CD4-positive, alpha-beta T cell treated with Interleukin-4 for 4 hours (primary cell): ENCODE measurements around the gene KANK4.

Experiments used
- DNase-seq: peaks from one replicate; pipeline ENCODE4 v3.0.0-alpha.2; 2020

Gene KANK4

GRCh38 chr1:62318756-62319544, at the start of gene KANK4:
Gene KANK4, minus strand, starts transcription at chr1:62319434. Its CDS starts 37,870 bp downstream, at chr1:62281564.
- no peak for DNase-seq

- no peak for DNase-seq
Observed at GRCh38 chr1:62368989-62369388, 49.8 kb upstream of the KANK4 start.

GRCh38 chr1:62367005-62367557, 47.8 kb upstream of the KANK4 start:
- no peak for DNase-seq

- DNase-seq = no peak
Observed at GRCh38 chr1:62364721-62365120, 45.5 kb upstream of the KANK4 start.

- no peak for DNase-seq
Observed at GRCh38 chr1:62362926-62363325, 43.7 kb upstream of the KANK4 start.

- no peak for DNase-seq
Observed at GRCh38 chr1:62362061-62362917, 43.1 kb upstream of the KANK4 start.

- DNase-seq = no peak
Observed at GRCh38 chr1:62361431-62361830, 42.2 kb upstream of the KANK4 start.

GRCh38 chr1:62358665-62359373, 39.6 kb upstream of the KANK4 start:
- no peak for DNase-seq

- no peak for DNase-seq
Observed at GRCh38 chr1:62357916-62358315, 38.7 kb upstream of the KANK4 start.

GRCh38 chr1:62356257-62356835, 37.1 kb upstream of the KANK4 start:
- DNase-seq = peak; percentile 1

- no peak for DNase-seq
Observed at GRCh38 chr1:62355095-62355494, 35.9 kb upstream of the KANK4 start.

- DNase-seq = no peak
Observed at GRCh38 chr1:62353853-62354252, 34.6 kb upstream of the KANK4 start.

GRCh38 chr1:62352387-62352786, 33.2 kb upstream of the KANK4 start:
- no peak for DNase-seq

- DNase-seq = no peak
Observed at GRCh38 chr1:62349470-62350233, 30.4 kb upstream of the KANK4 start.

- DNase-seq = no peak
Observed at GRCh38 chr1:62346886-62347285, 27.7 kb upstream of the KANK4 start.

GRCh38 chr1:62343911-62344310, 24.7 kb upstream of the KANK4 start:
- DNase-seq = no peak

- DNase-seq = no peak
Observed at GRCh38 chr1:62342270-62342669, 23.0 kb upstream of the KANK4 start.

- no peak for DNase-seq
Observed at GRCh38 chr1:62341615-62342014, 22.4 kb upstream of the KANK4 start.

- no peak for DNase-seq
Observed at GRCh38 chr1:62341089-62341488, 21.9 kb upstream of the KANK4 start.

- no peak for DNase-seq
Observed at GRCh38 chr1:62337706-62338631, 18.7 kb upstream of the KANK4 start.
